HEK293 (cell line): ENCODE results near the gene TMCC1.

Experiments used
- CTCF ChIA-PET: fragments of 350-600 bp; formaldehyde crosslinking; extraction: SDS; loops from one replicate; lab custom pipeline; 2021; ENCODE audit warnings: antibody characterized with exemption; lab: Yijun Ruan, JAX
- POLR2A ChIA-PET: fragments of 300-600 bp; formaldehyde crosslinking; extraction: SDS; loops from one replicate; lab custom pipeline; 2020; ENCODE audit warnings: antibody characterized with exemption, inconsistent platforms; lab: Yijun Ruan, JAX
- H3K27ac ChIP-seq: fragments of 200-500 bp; sonication (Bioruptor generic); 2 replicates; pipeline ENCODE4 v1.5.1; 2014; ENCODE audit warnings: low read depth, low read length, control low read depth, inconsistent platforms; ENCODE audit errors: extremely low read depth
- H3K36me3 ChIP-seq, 2 experiments: fragments of 200-500 bp in 1 of 2; sonication (Bioruptor generic) in 1 of 2; 1 replicate in 1 of 2; 2 replicates in 1 of 2; pipeline ENCODE4 v1.5.1; 2014 to 2017; ENCODE audit warnings: inconsistent platforms in 2 of 2, low read length in 2 of 2; ENCODE audit not compliant: control insufficient read depth in 2 of 2, insufficient read depth in 1 of 2
- H3K4me1 ChIP-seq: fragments of 200-500 bp; sonication (Bioruptor generic); 2 replicates; pipeline ENCODE4 v1.5.1; 2014; ENCODE audit warnings: mild to moderate bottlenecking, low read length, inconsistent platforms; ENCODE audit not compliant: control insufficient read depth, insufficient read depth
- H3K4me3 ChIP-seq: 2 replicates; pipeline ENCODE4 v1.5.1; 2011; ENCODE audit warnings: low read depth, mild to moderate bottlenecking, control low read depth, low read length, moderate library complexity
- H3K9me3 ChIP-seq: fragments of 200-500 bp; sonication (Bioruptor generic); 2 replicates; pipeline ENCODE4 v1.5.1; 2014; ENCODE audit warnings: low read depth, low read length, inconsistent platforms; ENCODE audit not compliant: control insufficient read depth, insufficient read depth
- GLI2 ChIP-seq: fragments of 450-650 bp; formaldehyde crosslinking; IDR thresholded peaks from 2 replicates; pipeline ENCODE4; 2017; ENCODE audit warnings: missing biosample characterization, missing genetic modification characterization, low read depth, borderline replicate concordance
- GLIS1 ChIP-seq: fragments of 450-650 bp; formaldehyde crosslinking; IDR thresholded peaks from 2 replicates; pipeline ENCODE4 v1.5.1; 2016; ENCODE audit warnings: missing biosample characterization, missing genetic modification characterization
- OVOL3 ChIP-seq: fragments of 450-650 bp; formaldehyde crosslinking; IDR thresholded peaks from 2 replicates; pipeline ENCODE4 v1.5.1; 2016; ENCODE audit warnings: missing biosample characterization, missing genetic modification characterization
- SP2 ChIP-seq: fragments of 450-650 bp; formaldehyde crosslinking; IDR thresholded peaks from 2 replicates; pipeline ENCODE4 v1.5.1; 2016; ENCODE audit warnings: missing biosample characterization, missing genetic modification characterization
- TRIM28 ChIP-seq: IDR thresholded peaks from 2 replicates; pipeline ENCODE4 v1.6.1; 2011; ENCODE audit warnings: low read length, control low read depth, borderline replicate concordance
- ZBTB17 ChIP-seq: fragments of 450-650 bp; formaldehyde crosslinking; IDR thresholded peaks from 2 replicates; pipeline ENCODE4 v1.5.1; 2016; ENCODE audit warnings: missing biosample characterization, missing genetic modification characterization
- ZBTB20 ChIP-seq: fragments of 450-650 bp; formaldehyde crosslinking; IDR thresholded peaks from 2 replicates; pipeline ENCODE4 v1.5.1; 2016; ENCODE audit warnings: missing biosample characterization, missing genetic modification characterization
- ZBTB21 ChIP-seq: fragments of 450-650 bp; formaldehyde crosslinking; IDR thresholded peaks from 2 replicates; pipeline ENCODE4 v1.5.1; 2017; ENCODE audit warnings: missing biosample characterization, missing genetic modification characterization
- ZBTB48 ChIP-seq: fragments of 450-650 bp; formaldehyde crosslinking; IDR thresholded peaks from 2 replicates; pipeline ENCODE4 v1.5.1; 2016; ENCODE audit warnings: missing biosample characterization, missing genetic modification characterization
- ZFHX2 ChIP-seq: fragments of 450-650 bp; formaldehyde crosslinking; conservative IDR thresholded peaks from 2 replicates; pipeline ENCODE4 v1.5.1; 2016; ENCODE audit warnings: missing biosample characterization, missing genetic modification characterization
- ZFP37 ChIP-seq: fragments of 450-650 bp; formaldehyde crosslinking; IDR thresholded peaks from 2 replicates; pipeline ENCODE4 v1.5.1; 2016; ENCODE audit warnings: missing biosample characterization, missing genetic modification characterization
- ZNF112 ChIP-seq: fragments of 450-650 bp; formaldehyde crosslinking; IDR thresholded peaks from 2 replicates; pipeline ENCODE4 v1.5.0; 2017; ENCODE audit warnings: missing biosample characterization, missing genetic modification characterization
- ZNF157 ChIP-seq: fragments of 450-650 bp; formaldehyde crosslinking; IDR thresholded peaks from 2 replicates; pipeline ENCODE4 v1.5.1; 2016; ENCODE audit warnings: missing biosample characterization, missing genetic modification characterization
- ZNF174 ChIP-seq: fragments of 450-650 bp; formaldehyde crosslinking; IDR thresholded peaks from 2 replicates; pipeline ENCODE4 v1.5.0; 2017; ENCODE audit warnings: missing biosample characterization, mild to moderate bottlenecking, missing genetic modification characterization
- ZNF175 ChIP-seq: fragments of 450-650 bp; formaldehyde crosslinking; IDR thresholded peaks from 2 replicates; pipeline ENCODE4 v1.5.1; 2016; ENCODE audit warnings: missing biosample characterization, missing genetic modification characterization
- ZNF184 ChIP-seq: fragments of 450-650 bp; IDR thresholded peaks from 2 replicates; pipeline ENCODE4 v1.5.1; 2018; ENCODE audit warnings: missing biosample characterization, mild to moderate bottlenecking, missing genetic modification characterization
- ZNF202 ChIP-seq: fragments of 450-650 bp; formaldehyde crosslinking; IDR thresholded peaks from 2 replicates; pipeline ENCODE4 v1.5.1; 2016; ENCODE audit warnings: missing biosample characterization, missing genetic modification characterization, borderline replicate concordance
- ZNF335 ChIP-seq: fragments of 450-650 bp; formaldehyde crosslinking; conservative IDR thresholded peaks from 2 replicates; pipeline ENCODE4 v1.5.1; 2016; ENCODE audit warnings: missing biosample characterization, missing genetic modification characterization
- ZNF391 ChIP-seq: fragments of 450-650 bp; formaldehyde crosslinking; IDR thresholded peaks from 2 replicates; pipeline ENCODE4 v1.5.1; 2016; ENCODE audit warnings: low read depth, missing biosample characterization, missing genetic modification characterization, borderline replicate concordance
- ZNF544 ChIP-seq: fragments of 450-650 bp; formaldehyde crosslinking; IDR thresholded peaks from 2 replicates; pipeline ENCODE4 v1.5.0; 2017; ENCODE audit warnings: missing biosample characterization, missing genetic modification characterization
- ZNF548 ChIP-seq: fragments of 450-650 bp; formaldehyde crosslinking; IDR thresholded peaks from 2 replicates; pipeline ENCODE4 v1.5.1; 2016; ENCODE audit warnings: missing biosample characterization, missing genetic modification characterization
- ZNF596 ChIP-seq: fragments of 450-650 bp; IDR thresholded peaks from 2 replicates; pipeline ENCODE4 v1.5.0; 2018; ENCODE audit warnings: missing biosample characterization, mild to moderate bottlenecking, missing genetic modification characterization, moderate library complexity
- ZNF626 ChIP-seq: fragments of 450-650 bp; sonication (Bioruptor Pico); formaldehyde crosslinking; IDR thresholded peaks from 2 replicates; pipeline ENCODE4 v1.5.1; 2018; ENCODE audit warnings: missing biosample characterization, missing genetic modification characterization, inconsistent platforms
- ZNF654 ChIP-seq: fragments of 450-650 bp; formaldehyde crosslinking; IDR thresholded peaks from 2 replicates; pipeline ENCODE4 v1.5.1; 2016; ENCODE audit warnings: low read depth, missing biosample characterization, missing genetic modification characterization
- ZNF785 ChIP-seq: fragments of 450-650 bp; formaldehyde crosslinking; IDR thresholded peaks from 2 replicates; pipeline ENCODE4 v1.5.1; 2016; ENCODE audit warnings: missing biosample characterization, missing genetic modification characterization
- ZSCAN18 ChIP-seq: fragments of 450-650 bp; formaldehyde crosslinking; IDR thresholded peaks from 2 replicates; pipeline ENCODE4 v1.5.1; 2016; ENCODE audit warnings: missing biosample characterization, missing genetic modification characterization
- ZXDB ChIP-seq: fragments of 450-650 bp; formaldehyde crosslinking; IDR thresholded peaks from 2 replicates; pipeline ENCODE4 v1.5.1; 2016; ENCODE audit warnings: missing biosample characterization, missing genetic modification characterization
- TF ChIP-seq, protein P1 (sequence below): fragments of 450-650 bp; formaldehyde crosslinking; IDR thresholded peaks from 2 replicates; pipeline ENCODE4 v1.5.1; 2016; ENCODE audit warnings: missing biosample characterization, missing genetic modification characterization
- TF ChIP-seq, protein P2 (sequence below): fragments of 450-650 bp; formaldehyde crosslinking; IDR thresholded peaks from 2 replicates; pipeline ENCODE4 v1.5.1; 2016; ENCODE audit warnings: missing biosample characterization, missing genetic modification characterization
- TF ChIP-seq, protein P3 (sequence below): fragments of 450-650 bp; formaldehyde crosslinking; IDR thresholded peaks from 2 replicates; pipeline ENCODE4 v1.5.1; 2016; ENCODE audit warnings: missing biosample characterization, missing genetic modification characterization, low read depth

TMCC1 gene

GRCh38 chr3:129606636-129607390 lies 286.7 kb downstream of the TMCC1 start, which contains the start of gene PLXND1 (continued):
- TF ChIP-seq ZBTB48 (tag by site-specific recombination) (peak; percentile 67), ZNF391 (tag by site-specific recombination) (peak; percentile 44; the same call in 1 of the 2 replicates), ZNF596 (peak; percentile 74; the same call in 1 of the 2 replicates), SP2 (tag by site-specific recombination) (peak; percentile 68), ZNF335 (tag by site-specific recombination) (peak; percentile 97), ZBTB17 (tag by site-specific recombination) (peak; percentile 91), ZNF112 (tag by site-specific recombination) (no peak), ZNF157 (tag by site-specific recombination) (no peak), ZBTB20 (tag by site-specific recombination) (no peak; the same call in 1 of the 2 replicates), ZXDB (tag by site-specific recombination) (0 out of 2 replicates have a peak, but pooled peaks have one; percentile 30)
- TF ChIP-seq, protein P1, sequence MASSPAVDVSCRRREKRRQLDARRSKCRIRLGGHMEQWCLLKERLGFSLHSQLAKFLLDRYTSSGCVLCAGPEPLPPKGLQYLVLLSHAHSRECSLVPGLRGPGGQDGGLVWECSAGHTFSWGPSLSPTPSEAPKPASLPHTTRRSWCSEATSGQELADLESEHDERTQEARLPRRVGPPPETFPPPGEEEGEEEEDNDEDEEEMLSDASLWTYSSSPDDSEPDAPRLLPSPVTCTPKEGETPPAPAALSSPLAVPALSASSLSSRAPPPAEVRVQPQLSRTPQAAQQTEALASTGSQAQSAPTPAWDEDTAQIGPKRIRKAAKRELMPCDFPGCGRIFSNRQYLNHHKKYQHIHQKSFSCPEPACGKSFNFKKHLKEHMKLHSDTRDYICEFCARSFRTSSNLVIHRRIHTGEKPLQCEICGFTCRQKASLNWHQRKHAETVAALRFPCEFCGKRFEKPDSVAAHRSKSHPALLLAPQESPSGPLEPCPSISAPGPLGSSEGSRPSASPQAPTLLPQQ (tag by site-specific recombination), result peak; percentile 48; the same call in 1 of the 2 replicates
- TF ChIP-seq, all 188 proteins: peak for 42

DNA sequence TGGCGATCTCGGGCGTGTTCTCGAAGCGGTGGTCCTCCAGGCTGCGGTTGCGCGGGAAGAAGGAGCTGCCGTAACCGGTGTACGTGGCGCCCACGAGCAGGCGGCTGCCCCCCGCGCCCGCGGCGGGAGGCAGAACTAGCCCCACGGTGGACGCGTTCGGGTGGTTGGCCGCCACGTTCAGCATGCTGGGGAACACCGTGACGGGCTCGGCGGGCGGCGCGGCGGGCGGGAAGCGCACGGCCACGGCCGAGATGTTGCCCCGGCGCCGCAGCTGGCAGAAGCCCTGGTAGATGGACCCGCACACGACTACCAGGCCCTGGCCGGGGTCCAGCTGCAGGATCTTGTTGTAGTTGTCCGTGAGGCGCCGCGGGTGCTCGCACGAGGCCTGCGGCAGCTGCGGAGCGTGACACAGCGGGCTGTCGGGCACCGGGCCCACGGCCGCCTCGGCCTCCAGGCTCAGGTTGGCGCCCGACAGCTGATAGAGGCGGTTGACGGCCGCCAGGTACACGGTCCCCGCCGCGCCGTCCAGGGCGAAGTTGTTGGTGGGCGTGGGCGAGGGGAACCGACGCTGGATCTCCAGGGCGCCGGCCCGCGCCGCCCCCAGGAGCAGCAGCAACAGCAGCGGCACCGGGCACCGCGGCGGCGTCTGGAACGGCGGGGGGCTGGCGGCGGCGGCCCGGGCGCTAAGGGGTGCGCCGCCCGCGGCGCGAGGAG lies 287.4 kb downstream of the TMCC1 start:
- H3K4me3 ChIP-seq, result peak overlapping the region; percentile 43
- peak overlapping the region; percentile 53; the same call in 1 of the 2 replicates for H3K27ac ChIP-seq
- no peaks in the 10 kb centered on the region for H3K9me3 ChIP-seq
- ChIA-PET CTCF (interaction anchor here (0.6 to 1.5 kb wide), 3 partner anchors 22 to 291 kb away, joined by 3 to 5 read pairs (median 5); no protein-coding TSS in a partner anchor), POLR2A (no interaction called here)
- no peaks in the 10 kb centered on the region for H3K36me3 ChIP-seq
- H3K4me1 ChIP-seq, result 0 out of 2 replicates have a peak, but pooled peaks cover 3% of the 10 kb centered on the region
- TF ChIP-seq, protein P2, sequence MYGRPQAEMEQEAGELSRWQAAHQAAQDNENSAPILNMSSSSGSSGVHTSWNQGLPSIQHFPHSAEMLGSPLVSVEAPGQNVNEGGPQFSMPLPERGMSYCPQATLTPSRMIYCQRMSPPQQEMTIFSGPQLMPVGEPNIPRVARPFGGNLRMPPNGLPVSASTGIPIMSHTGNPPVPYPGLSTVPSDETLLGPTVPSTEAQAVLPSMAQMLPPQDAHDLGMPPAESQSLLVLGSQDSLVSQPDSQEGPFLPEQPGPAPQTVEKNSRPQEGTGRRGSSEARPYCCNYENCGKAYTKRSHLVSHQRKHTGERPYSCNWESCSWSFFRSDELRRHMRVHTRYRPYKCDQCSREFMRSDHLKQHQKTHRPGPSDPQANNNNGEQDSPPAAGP, result no peak
- TF ChIP-seq ZNF548 (tag by site-specific recombination) (no peak), ZNF544 (tag by site-specific recombination) (no peak), ZFHX2 (tag by site-specific recombination) (peak; percentile 70), ZNF202 (tag by site-specific recombination) (no peak), ZBTB21 (tag by site-specific recombination) (no peak), OVOL3 (tag by site-specific recombination) (no peak), ZNF785 (tag by site-specific recombination) (no peak), ZNF184 (tag by site-specific recombination) (no peak), ZNF626 (tag by site-specific recombination) (no peak), GLI2 (tag by site-specific recombination) (no peak), ZSCAN18 (tag by site-specific recombination) (no peak), ZNF174 (tag by site-specific recombination) (no peak), TRIM28 (no peak), ZFP37 (tag by site-specific recombination) (no peak), GLIS1 (peak; percentile 27), ZNF175 (no peak), ZNF654 (tag by site-specific recombination) (no peak)
- TF ChIP-seq, protein P3, sequence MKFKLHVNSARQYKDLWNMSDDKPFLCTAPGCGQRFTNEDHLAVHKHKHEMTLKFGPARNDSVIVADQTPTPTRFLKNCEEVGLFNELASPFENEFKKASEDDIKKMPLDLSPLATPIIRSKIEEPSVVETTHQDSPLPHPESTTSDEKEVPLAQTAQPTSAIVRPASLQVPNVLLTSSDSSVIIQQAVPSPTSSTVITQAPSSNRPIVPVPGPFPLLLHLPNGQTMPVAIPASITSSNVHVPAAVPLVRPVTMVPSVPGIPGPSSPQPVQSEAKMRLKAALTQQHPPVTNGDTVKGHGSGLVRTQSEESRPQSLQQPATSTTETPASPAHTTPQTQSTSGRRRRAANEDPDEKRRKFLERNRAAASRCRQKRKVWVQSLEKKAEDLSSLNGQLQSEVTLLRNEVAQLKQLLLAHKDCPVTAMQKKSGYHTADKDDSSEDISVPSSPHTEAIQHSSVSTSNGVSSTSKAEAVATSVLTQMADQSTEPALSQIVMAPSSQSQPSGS (tag by site-specific recombination), result no peak
